Tibial artery (tissue), 4 donors: ENCODE measurements around the gene RAB11FIP4.

Experiments
- DNase-seq, 2 donors: peaks; one replicate each; pipeline ENCODE4 v3.0.0-alpha.2; 2019
- H3K27ac ChIP-seq, 2 donors: fragments of 200-600 bp; sonication (generic) in 1 of 2; 1 replicate in 1 of 2; 2 replicates in 1 of 2; pipeline ENCODE4 v1.5.1; 2018 to 2019; ENCODE audit warnings: mild to moderate bottlenecking in 1 of 2
- H3K27me3 ChIP-seq, 2 donors: fragments of 200-600 bp; sonication (generic) in 1 of 2; one replicate each; pipeline versions ENCODE4 v1.5.1 to v1.6.0; 2016 to 2019
- H3K36me3 ChIP-seq, 3 donors: fragments of 200-600 bp; sonication (generic) in 2 of 3; one replicate each; pipeline ENCODE4 v1.5.1; 2016 to 2019; ENCODE audit warnings: mild to moderate bottlenecking in 2 of 3
- H3K4me1 ChIP-seq, 4 donors: fragments of 200-600 bp; sonication (generic) in 2 of 4; 1 replicate in 3 of 4; 2 replicates in 1 of 4; pipeline ENCODE4 v1.5.1; 2016 to 2019
- H3K4me3 ChIP-seq, 2 donors: fragments of 200-600 bp; sonication (generic) in 1 of 2; 1 replicate in 1 of 2; 2 replicates in 1 of 2; pipeline ENCODE4 v1.5.1; 2018 to 2019; ENCODE audit warnings: mild to moderate bottlenecking in 2 of 2
- H3K9me3 ChIP-seq, 3 donors: fragments of 200-600 bp; sonication (generic) in 1 of 3; one replicate each; pipeline ENCODE4 v1.5.1; 2016 to 2019
- CTCF ChIP-seq, 2 experiments: fragments of 200-600 bp in 1 of 2; fragments of 450-650 bp in 1 of 2; IDR thresholded peaks; one replicate each; pipeline ENCODE4 v1.5.1; 2017 to 2019; ENCODE audit warnings: antibody characterized with exemption in 2 of 2, mild to moderate bottlenecking in 1 of 2, moderate library complexity in 1 of 2
- intact Hi-C: fragments of 100-400 bp; cut with DNase I; formaldehyde crosslinking; loops from one replicate; pipeline ENCODE4 v1.15.0; 2023; ENCODE audit warnings: low total_unique reads

RAB11FIP4 gene

GRCh38 chr17:31522987-31523495 is 131.6 kb downstream of the RAB11FIP4 start:
- Histone ChIP-seq H3K27ac (no peak overlapping the region), H3K36me3 (peaks cover 0 to 11% (median 0%) of the 10 kb centered on the region in 3 donors), H3K4me3 (no peak overlapping the region), H3K4me1 (peaks cover 0 to 21% (median 4%) of the 10 kb centered on the region in 4 donors), H3K9me3 (no peaks in the 10 kb centered on the region), H3K27me3 (peaks cover 0 to 13% of the 10 kb centered on the region in 2 donors)
- DNase-seq: no peak
- intact Hi-C loops: no loop called here
- no peak for TF ChIP-seq CTCF (IDR thresholded peaks at IDR 0.05)

GRCh38 chr17:31523862-31524730 is 132.6 kb downstream of the RAB11FIP4 start:
- no peak for TF ChIP-seq CTCF (IDR thresholded peaks at IDR 0.05)
- Histone ChIP-seq H3K27ac (no peak overlapping the region), H3K27me3 (peaks cover 0 to 13% of the 10 kb centered on the region in 2 donors), H3K36me3 (peaks cover 0 to 11% (median 0%) of the 10 kb centered on the region in 3 donors), H3K9me3 (no peaks in the 10 kb centered on the region), H3K4me3 (no peak overlapping the region), H3K4me1 (peaks cover 0 to 23% (median 4%) of the 10 kb centered on the region in 4 donors)
- intact Hi-C loops: loop anchor here (2.0 kb wide), 1 partner anchor 85 kb away; no protein-coding TSS in a partner anchor
- DNase-seq: no peak

- Histone ChIP-seq H3K36me3 (peaks cover 0 to 13% (median 0%) of the 10 kb centered on the region in 3 donors), H3K27ac (no peak overlapping the region), H3K27me3 (peaks cover 0 to 13% of the 10 kb centered on the region in 2 donors), H3K4me1 (peaks cover 0 to 23% (median 4%) of the 10 kb centered on the region in 4 donors), H3K4me3 (no peak overlapping the region), H3K9me3 (no peaks in the 10 kb centered on the region)
- TF ChIP-seq CTCF (IDR thresholded peaks at IDR 0.05): peak; percentile 91 to 96
- intact Hi-C loops: loop anchor here (2.0 kb wide), 1 partner anchor 86 kb away; no protein-coding TSS in a partner anchor
- DNase-seq: peak; percentile 87 to 90
Measured at GRCh38 chr17:31524926-31525800, 133.7 kb downstream of the RAB11FIP4 start.

- no peak overlapping the region for H3K27ac ChIP-seq
- no peak for TF ChIP-seq CTCF (IDR thresholded peaks at IDR 0.05)
- DNase-seq: no peak
- peaks cover 0 to 13% of the 10 kb centered on the region in 2 donors for H3K27me3 ChIP-seq
- intact Hi-C loops: loop anchor here (2.0 kb wide), 1 partner anchor 87 kb away; no protein-coding TSS in a partner anchor
- H3K9me3 ChIP-seq: no peaks in the 10 kb centered on the region
- peaks cover 0 to 23% (median 4%) of the 10 kb centered on the region in 4 donors for H3K4me1 ChIP-seq
- H3K36me3 ChIP-seq: peaks cover 0 to 21% (median 0%) of the 10 kb centered on the region in 3 donors
- H3K4me3 ChIP-seq: no peak overlapping the region
Measured at GRCh38 chr17:31525801-31526549, 134.5 kb downstream of the RAB11FIP4 start.
